GM11168 (cell line): ENCODE data around the gene C1QTNF6.
"Not testable (repeated sequence)": the region's sequence is repeated elsewhere in the genome, so short reads cannot be mapped to it uniquely, and the experiment has no call there.

ENCODE experiments used
- in situ Hi-C: fragments of 300-500 bp; cut with MboI; formaldehyde crosslinking; loops from one replicate; pipeline ENCODE4 v1.12.0; 2022; ENCODE audit warnings: low sequenced_read_pairs; ENCODE audit not compliant: unreplicated experiment

The C1QTNF6 gene

DNA sequence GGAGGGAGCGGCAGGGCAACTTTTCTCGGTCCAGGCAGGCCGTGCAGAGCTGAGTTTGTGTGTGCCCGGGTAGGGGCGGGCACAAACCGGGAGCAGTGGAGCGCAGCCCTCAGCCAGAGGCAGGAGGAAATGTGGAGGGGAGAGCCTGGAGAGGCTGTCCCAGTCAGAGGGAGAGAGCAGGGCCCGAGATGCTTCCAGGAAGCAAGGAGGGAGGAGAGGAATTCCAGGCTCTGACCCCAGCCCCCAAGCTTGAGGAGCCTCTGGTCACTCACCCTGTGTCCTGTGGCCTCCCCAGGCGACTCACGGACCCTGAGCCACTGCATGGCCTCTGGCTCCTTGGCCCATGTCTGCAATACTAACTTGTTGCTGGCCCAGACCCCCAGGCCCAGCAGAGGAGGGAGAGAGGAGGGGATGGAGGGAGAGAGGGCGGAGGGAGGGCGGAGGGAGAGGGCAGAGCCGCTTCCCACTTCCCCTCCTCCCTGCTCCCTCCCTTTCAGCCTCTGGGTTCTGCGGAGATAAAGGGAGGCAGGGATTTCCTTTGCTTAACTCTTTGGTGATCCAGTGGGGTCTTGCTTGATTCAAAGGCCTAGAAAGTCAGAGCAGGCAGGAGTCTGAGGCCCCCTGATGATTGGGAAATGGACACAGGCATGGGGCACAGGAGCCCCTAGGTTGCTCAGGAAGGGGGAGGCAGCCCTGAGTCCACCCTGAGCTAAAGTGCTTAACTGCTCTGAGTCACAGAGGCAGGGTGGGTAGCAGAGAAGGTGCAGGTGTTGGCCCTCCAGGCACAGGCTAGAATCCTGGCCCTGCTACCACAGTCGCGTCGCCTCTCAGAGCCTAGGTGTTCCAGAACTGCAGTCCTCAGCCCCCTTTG lies at the start of gene C1QTNF6:
Gene C1QTNF6, minus strand, starts transcription at position 357 of the 871 bp plus-strand sequence. Its CDS starts 34 bp downstream, at position 323.
- in situ Hi-C loops, result loop anchor here (5.0 kb wide), 1 partner anchor 106 kb away; no protein-coding TSS in a partner anchor

DNA sequence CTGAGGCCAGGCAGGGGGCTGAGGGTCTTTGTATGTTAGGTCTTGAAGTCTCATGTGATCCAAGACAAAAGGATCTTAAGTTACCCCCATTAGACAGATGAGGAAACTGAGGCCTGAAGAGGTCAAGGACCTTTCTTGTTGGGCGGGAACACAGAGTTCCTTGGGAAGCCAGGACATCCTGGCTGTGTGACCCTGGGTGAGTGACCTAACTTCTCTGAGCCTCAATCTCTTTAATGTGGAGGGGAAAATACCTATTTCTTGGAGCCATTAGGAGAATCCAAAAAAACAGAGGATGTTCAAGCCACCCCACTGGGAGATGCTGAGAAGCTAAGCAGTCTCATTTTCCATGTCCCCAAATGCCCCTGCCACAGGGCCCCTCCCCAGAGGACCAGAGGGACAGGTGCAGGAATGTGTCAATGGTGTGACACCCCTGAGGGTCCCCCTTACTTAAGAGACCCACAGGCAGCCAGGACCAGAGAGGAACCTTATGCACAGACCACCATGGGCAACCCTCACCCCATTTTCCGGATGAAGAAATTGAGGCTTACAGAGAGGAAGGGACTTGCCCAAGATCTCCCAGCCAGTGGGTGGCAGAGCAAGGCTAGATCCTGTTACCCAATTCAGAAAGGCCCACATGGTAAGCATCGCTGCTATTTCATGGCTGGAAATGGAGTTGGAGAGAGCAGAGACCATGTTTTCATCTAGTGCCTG lies 48.0 kb upstream of the C1QTNF6 start:
- in situ Hi-C loops, result no loop called here

DNA sequence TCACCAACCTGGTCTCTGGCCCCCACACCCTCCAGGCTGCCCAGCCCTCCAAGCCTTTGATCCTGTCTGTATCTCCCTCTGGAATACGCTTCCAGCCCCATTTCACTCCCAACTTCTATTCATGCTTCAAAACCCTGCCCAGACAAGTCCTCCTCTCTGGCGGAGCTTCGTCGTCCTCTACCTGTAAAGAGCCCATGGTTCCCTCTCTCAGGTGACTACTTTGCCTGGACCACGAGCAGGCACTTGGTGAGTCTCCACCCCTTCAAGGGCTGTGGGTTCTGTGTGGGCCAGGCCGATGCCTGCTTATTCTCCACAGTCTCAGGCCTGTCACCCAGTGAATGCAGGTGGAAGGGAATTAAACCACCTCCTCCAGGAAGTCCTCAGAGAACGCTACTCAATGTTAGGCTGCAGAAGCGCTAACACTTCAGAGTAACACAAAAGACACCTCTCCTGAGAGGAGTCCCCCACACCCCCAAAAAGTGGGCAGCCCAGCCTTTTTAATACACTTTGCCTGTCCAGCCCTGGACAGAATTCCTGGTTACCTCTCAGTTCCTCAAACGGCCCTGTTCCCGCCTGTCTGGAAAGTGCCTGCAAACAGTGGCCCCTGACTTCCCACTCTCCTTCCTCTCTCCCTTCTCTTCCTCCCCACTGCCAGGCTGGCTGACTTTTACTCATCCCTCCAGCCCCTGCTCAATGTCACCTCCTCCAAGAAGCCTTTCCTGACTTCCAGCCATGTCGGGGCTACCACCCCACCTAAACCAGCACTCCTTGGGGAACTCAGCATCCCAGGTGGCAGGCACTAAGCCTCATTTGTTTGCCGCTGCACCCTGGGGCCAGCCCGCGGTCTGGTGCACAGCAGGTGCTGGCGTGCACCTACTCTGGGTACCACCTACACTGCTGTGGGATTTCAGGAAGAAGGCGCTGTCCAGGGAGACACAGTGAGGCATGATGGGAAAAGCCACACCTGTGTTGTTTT lies 47.0 kb upstream of the C1QTNF6 start:
- in situ Hi-C loops, result no loop called here

DNA sequence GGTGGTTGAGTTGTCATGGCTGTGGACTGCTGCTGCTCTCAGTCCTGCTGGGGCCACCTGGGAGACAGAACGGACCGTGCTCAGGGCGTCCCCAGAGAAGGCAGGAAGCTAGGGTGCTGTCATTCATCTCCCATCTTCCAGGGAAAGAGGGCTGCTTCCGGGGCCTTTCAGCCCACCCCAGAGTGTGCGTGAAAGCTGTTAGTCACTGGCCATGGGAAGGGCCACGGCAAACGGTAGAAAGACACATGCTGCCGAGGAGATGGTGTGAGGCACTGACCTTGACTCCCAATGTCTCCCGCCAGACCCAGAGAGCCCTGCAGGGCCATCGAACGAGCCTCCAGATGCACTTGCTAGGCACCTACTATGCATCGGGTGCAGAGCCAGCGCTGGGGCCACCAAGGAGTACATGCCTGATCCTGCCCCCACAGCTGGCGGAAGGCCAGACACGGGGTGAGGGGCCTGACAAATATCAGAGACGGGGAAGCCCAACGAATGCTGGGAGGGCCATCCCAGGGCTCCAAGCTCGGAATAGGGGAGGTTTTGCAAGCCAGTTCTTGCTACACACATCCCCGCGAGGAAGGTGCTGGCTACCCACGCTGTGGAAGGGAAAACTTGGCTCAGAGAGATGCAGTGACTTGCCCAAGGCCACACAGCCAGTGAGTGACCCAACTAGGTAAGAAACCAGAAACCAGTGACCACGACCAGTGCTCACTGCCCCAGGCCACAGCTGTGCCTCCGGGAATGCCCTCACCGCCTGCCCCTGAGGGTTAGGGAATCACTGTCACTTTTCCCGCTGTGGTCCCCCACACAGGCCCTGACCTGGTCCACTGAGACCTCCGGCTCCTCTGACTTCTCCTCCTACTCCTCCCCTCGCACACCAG lies 45.9 kb upstream of the C1QTNF6 start:
- in situ Hi-C loops, result no loop called here

DNA sequence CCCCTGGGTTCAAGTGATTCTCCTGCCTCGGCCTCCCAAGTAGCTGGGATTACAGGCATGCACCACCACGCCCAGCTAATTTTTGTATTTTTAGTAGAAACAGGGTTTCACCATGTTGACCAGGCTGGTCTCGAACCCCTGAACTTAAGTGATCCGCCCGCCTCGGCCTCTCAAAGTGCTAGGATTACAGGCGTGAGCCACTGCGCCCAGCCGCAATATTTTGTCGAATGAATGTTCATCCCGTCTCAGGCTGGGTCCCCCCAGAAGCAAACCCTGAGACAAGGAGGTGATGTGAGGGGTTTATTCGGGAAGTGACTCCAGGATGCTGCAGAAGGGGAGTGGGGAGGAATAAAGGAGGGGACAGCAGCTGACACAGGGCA lies 45.3 kb upstream of the C1QTNF6 start:
- in situ Hi-C loops, result not testable (repeated sequence)

DNA sequence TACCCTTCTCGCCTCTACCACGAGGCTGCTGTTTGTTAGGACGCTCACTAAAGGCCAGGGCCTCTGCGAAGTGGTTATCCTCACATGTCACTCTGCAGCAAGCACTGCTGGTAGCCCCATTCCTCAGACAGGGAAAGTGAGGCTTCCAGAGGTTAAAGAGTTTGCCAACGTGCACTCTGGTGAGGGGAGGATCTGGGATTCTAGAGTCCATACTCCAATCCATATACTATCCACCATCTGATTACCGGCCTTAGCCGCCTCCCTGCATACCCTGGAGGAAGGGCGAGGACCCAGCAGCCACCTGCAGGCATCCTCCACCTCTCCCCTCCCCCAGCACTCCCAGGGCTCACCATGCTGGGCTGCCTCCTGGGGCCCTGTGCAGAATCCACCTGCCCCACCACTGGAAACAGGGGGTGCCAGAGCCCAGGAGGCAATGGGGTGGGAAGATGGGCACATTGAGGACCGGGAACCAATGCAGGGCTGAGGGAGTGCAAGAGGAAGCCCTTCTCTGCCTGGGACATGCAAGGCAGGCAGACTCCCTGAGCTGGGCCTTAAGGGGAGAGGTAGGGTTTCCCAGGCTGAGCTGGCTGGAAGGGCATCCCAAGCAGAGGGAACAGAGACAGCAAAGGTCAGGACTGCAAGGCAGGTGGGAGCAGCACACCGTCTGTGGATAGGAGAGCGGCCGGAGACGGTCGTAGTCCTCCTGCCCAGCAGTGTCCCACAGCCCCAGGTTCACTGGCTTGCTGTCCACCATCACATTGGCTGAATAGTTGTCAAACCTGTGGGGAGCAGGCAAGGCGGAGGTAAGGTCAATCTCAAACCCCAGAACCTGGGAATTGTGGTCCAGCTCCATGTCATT lies 44.3 kb upstream of the C1QTNF6 start:
- in situ Hi-C loops, result no loop called here

DNA sequence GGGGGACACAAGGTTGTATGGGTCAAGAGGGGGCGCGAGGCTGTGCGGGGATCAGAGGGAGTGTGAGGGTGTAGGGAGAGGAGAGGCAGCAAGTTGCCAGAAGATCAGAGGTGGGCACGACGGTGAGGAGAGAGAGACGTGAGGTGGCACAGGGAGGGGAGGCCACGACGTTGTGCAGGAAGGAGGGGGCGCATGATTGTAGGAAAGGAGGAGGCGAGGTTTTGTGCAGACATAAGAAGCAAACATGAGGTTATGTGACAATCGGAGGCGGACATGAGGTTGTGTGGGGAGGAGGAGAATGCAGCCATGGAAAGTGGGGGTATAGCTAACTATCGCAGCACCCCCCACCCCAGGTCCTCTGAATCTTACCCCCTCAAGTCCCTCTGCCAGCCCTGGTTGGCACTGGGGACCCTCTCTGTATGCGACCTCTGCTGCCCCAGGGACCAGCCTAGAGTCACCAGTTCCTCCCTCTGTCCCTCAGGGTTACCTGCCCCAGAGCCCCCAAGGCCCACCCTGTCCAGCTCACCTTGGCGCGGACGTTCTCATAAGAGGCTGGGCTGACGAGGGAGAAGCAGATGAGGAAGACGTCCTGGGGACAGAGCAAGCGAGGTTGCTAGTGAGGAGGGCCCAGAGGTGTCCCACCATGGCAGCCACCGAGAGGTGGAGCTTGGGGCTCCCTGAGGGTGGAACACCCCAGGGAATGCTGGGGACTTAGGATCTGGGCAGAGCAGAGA lies 43.5 kb upstream of the C1QTNF6 start:
- in situ Hi-C loops, result no loop called here

DNA sequence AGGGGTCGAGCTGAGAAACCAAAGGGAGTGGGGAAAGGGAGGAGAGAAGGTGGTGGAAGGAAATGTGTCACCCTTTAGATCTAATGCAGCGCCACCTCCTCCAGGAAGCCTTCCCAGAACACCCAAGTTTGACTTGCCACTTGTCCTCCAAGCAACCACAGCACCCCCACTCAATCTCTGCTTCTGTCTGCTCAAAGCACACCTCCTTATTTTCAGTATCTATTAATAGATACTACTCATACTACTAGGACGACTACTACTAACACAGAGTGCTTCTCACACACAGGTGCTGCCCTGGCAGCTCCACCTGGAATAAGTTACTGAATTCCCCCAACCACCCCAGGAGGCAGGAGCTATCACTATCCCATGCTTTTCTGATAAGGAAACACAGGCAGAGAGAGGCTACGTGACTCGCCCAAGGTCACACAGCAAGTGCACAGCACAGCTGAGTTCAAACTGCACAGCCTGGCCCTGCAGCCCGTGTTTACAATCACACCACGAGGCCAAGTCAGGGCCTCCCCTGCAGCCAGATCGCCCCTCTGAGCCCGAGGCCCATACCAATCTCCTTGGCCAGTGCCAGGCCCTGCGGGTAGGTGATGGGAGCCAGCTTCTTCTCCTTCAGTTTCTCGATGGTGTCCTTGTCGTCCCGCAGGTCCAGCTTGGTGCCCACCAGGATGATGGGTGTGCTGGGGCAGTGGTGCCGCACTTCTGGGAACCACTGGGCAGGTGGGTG lies 42.8 kb upstream of the C1QTNF6 start:
- in situ Hi-C loops, result no loop called here

DNA sequence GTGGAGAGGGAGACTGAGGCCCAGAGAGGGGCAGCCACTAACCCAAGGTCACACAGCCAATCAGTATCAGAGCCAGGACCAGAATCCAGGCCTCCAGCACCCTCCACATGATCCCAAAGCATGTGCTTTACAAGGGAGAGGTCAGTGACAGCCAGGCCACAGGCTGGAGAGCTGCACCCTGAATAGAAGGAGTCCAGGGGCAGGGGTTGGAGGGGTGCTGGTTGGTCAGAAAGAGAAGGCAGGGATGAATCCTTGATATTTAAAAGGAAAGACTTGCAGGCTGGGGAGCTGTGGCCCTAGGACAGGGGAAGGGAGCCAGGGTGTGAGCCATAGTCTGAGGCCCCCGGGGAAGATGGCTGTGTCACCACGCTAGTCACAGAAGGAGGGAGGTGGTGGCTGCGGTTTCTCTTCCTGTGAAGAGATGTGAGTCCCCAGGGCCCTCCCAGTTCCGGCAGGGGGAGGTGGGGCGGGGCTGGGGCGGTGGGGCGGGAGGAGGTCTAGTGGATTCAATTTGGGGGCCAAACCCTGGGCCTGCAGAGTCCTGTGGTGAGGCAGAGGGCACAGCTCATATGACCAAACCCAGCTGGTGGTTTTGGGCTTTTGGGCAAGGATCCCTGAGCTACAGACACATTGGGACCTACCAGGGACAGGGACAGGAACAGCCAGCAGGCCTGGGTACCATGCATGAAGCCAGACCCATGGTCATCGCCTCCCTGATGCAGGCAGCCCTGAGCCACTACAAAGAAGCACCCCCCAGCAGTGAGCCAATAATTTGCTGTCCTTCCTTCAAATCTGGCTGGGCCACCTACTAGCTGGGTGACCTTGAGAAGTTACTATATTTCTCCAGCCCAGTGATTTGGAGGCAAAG lies 42.0 kb upstream of the C1QTNF6 start:
- in situ Hi-C loops, result no loop called here

DNA sequence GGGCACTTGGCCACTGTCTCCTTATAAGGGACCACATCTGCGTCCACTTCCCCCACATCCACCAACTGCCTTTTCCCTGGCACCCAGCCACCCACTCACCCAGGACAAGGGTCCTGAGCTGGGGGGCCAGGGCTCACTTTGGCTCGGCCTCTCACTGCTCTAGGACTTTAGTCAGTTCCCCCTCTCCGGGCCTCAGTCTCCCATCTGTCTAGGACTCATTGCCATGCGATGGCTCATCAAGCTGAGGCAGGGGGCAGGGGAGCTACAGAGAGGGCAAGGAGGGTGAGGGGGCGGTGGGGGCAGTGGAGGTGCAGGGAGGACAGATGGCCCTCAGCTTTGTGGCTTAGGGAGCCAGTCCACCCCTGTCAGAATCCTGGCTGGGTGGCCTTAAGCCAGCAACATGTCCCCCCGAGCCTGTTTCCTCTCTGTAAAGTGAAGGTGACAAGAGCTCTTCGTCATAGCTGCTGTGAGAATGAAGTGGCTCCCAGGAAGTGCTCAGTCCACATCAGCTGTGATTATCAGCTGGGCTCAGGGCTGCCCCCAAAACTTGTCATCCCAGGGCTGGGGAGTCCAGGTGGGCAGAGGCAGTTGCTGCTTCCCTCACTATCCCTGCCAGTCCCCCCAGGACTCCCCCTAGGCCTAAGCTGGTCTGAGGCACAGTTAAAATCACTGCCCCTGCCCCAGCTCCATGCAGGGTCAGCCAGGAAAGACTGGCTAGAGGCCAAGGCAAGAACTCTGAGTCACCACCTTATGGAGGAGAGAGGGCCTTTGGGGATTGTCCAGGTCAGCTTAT lies 41.2 kb upstream of the C1QTNF6 start:
- in situ Hi-C loops, result no loop called here

DNA sequence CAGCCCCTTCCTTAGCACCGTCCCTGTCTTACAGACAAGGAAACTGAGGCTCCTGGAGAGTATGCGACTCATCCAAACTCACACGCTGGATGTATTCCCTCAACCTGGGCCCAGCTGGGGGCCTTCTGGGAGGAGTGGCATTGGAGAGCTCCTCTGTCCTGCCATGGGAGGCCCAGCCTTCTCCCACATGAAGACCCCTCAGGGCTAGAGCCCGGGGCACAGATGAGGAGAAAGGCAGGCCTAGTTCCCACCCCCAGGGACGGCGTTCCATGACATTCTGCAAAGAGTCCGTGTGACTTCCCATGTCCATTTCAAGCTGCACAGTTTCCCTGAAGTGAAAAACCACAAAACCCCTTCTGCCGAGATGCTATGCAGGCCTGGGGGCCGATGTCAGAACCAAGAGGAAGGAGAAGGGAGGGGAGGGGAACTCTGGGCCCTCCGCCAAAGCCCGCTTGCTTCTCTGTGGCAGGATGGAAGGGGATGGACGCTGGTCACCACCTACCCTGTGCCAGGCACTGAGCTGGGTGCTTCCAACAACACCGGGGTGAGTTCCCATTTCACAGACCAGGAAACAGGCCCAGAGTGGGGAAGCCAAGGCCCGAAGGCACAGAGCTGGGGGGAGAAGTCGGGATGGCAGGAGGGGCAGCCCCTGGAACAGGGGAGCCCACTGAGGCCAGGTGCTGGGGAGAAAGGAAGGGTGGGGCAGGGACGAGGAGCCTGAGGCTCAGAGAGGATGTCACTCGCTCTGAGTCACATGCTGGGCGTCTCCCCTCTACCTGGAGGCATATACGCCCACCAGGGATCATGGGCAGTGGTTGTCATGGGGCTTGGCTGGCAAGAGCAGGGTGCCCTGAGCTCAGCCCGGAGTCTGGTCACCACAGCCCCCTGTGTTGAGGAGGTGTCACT lies 40.3 kb upstream of the C1QTNF6 start:
- in situ Hi-C loops, result no loop called here

DNA sequence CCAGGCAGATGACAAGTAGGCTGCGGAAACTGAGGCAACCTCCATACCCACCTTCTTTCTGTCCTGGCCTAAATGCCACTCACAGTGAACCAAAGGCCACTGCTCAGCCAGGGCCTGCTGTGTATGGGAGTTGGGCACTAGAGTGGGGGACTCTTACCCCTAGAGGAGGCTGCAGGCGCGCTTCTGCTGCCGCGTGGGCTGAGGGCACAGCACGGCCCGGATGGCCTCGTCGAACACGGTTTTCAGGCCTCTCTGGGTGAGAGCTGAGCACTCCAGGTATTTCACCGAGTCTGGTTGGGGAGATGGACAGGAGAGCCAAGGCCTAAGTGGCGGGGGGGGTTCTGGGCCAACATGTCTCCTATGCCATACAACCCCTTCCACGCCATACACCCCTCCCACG lies 38.5 kb upstream of the C1QTNF6 start:
- in situ Hi-C loops, result no loop called here

DNA sequence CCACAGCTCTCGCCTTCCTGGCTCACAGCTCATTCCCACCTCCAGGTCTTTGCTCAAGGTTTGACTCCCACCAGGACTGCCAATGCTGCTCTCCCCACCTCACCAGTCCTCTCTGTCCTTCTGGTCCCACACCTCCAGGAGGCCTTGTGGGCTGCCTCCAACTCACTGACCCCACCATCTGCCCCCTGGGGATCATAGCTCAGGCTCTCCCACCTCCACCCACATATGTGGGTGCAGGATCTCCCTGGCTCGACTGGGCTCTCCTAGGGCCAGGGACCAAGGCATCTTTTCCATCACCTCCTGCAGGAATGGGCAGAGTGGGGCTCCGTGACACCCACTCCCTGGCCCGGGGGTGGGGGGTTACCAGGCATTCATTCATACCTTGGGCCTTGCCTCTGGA lies 38.0 kb upstream of the C1QTNF6 start:
- in situ Hi-C loops, result no loop called here

DNA sequence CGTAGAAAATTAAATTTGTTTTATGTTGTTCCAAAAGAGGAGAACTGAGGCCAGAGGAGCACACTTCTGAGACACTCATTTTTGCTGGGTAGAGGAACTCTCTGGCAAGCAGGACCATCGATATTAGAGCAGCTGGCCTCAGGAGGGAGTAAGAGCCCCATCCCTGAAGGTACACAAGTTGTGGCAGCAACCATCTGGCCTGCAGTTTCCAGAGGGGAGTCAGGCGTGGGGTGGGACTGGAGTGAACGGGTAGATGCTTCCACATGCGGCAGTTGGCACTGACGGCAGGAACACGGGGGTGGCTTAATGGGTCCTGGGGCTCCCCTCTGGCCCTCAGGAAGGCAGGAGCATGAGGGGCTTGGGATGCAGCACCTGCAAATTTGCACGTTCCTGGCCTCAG lies 37.4 kb upstream of the C1QTNF6 start:
- in situ Hi-C loops, result no loop called here
